Dedifferentiated amniotic fluid mesenchymal stem cell (primary cell): Measurements from ENCODE around the gene LHPP.

Experiments used
- DNase-seq: peaks from one replicate; pipeline ENCODE4 v3.0.0-alpha.2; 2016; ENCODE audit errors: extremely low spot score

The LHPP gene

DNA sequence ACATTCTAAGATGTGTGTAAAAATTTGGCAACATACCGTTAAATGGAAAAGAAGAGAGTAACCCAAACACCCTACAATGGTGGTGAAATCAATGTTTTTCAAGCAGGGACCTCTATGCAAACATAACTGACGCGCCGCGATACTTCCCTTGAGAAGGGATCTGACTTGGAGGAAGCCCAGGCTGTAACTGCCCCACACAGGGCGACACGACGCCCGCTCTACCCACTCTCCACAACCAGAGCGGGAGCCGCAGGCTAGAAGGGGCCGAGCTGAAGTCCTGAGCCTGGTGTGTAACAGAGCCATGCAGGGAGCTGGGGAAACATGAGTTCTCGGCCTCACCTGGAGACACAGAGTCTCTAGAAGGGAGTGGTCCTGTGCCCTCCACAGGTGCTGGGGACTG lies 162.4 kb downstream of the LHPP start:
- DNase-seq: no peak

DNA sequence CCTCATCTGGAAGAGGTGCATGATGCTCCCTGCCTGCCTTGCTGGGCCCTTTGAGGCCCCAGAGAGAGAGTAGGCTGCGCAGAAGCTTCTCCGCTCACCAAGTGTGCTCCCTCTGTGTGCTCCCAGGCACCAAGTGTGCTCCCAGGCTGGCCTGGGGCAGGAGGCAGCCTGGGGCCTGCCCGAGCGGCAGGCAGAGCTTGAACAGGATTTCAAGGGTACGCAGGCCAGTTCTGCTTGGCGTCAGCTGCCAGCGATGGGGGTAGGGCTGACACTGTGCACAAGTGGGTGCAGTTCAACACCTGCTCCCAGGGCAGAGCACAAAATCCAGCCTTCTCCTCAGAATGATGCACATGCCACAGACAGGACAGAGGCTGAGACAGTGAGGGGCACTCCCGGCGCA lies 162.8 kb downstream of the LHPP start:
- no peak for DNase-seq

DNA sequence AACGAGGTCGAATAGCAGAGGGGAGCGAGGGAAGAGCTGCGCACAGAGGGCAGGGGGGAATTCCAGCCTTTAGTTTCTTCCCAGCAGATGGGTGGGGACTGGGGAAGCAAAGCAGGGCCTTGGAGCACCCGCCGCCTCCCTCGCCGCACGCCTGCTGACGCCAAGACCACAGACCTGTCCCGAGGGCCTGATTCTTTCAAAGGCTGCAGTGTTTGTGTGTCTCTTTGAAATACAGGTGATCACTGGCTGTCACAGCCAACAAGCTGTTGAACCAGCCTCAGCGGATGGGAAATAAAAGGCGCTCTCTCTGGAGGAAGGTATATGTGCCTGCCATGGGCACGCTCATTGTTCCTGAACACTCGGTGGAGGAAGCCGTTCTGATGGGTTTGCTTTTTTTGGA lies 163.3 kb downstream of the LHPP start:
- DNase-seq: no peak

DNA sequence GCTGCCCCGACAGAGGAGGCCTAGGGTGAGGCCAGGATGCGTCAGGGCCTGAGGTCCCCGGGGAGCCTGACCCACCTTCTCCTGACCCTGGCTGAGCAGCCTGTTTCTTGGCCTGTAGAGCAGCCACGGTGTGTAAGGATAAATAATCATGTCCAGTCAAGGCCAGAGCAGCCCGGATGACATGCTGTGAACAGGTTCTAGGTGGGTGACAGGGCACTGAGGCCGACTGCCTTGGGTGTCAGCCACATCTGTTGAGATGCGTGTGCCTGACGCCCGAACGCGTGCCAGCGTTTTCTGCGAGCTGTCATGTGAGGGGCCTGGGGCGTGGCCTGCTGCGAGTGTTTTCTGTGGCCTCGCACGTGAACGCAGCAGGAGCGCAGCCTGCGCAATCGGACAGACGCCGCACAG lies 164.2 kb downstream of the LHPP start:
- DNase-seq: no peak

DNA sequence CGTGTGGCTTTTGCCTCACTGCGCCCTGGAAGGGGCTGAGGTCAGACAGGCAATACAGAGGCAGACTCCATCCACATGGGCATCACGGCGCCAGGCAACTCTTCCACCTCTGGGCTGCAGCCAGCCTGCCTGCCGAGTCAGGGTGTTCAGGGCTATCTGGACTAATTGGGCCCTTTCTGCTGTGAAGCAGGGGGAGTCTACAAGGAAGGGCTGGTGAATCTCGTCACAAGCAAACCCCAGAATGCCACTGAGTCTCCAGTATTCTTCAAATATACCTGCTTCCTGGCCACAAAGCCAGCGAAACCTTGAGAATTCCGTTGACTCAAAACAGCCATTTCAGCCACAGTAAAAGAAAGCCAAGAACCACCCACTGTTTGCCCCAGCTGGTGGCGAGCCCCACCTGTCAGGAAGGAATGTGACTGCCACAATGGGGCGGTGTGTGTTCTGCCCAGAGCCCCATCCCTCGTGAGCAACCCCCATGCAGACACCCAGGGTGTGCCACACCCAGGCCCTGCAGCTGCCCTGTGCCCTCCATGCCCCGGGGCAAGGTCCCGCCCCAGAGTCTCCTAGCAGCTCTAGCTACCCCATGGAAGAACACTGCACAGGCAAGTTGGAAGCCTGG lies 165.2 kb downstream of the LHPP start:
- no peak for DNase-seq

DNA sequence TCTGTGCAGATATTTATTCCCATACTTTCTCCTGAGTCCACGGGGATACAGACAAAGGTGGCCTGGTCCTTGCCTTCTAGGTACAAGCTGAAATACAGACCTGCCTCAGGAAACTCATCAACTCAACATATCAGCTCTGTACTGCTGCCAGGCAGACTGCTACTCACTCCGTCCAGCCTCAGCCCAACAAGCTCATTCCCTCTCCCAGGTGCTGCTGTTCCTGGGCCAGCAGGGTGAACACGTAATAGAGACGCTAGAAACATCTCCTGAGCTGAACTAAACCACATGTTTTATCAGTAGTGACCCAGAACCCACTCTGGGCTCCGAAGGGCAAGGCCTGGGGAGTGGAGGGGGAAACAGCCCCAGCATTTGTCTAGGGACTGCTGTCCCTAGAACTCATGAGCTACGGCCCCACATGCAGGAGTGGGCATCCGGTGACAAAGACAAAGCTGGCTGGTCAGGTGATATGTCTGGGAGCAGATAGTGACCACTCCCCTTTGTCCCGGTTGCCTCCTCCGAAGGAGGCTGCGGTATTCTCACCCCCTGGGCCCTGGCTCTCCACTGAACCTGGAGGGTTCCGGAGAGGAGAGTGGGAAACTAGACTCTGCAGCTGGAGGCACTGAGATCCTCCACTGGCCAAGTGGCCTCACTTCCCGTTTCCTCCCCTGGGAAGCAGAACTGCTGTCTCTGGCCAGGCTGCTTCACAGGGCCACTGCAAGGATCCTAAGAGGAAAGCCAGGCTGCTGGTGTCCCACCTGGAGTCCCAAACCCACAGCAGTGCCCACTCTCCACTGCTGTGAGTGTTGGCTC lies 166.4 kb downstream of the LHPP start:
- no peak for DNase-seq

DNA sequence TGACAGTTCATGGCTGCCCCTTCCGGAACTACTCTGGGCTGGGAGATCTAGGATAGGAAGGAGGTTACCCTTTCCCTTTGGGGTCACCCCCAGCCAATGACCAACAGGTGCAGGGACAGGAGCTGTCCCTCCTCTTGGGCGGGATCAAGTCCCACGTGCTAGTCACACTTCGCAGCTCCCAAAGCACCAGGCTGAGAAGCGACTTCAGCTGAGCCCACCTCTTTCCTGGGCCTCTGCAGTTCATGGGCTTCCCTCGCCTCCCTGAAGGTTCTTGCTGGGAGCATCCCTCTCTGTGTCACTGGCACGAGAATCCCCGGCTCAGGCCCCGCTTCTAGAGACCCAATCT lies 167.0 kb downstream of the LHPP start:
- no peak for DNase-seq

DNA sequence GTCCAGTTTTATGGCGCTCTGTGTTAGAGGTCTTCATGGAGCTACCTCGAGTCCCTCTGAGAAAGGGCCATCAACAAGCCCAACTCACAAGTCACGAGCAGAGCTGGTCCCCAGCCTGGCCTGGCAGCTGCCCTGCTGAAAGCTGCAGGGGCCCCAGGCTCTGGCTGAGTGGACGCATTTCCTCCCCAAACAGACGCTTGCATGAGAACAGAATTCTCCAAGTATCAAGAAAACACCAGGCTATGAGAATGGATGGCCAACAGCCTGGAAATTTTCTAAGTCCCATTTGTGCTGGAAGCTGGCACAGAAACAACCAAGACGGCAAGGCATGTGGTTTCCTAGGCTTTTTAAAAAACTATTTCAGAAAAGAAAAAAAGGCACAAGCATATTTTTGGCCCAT lies 167.8 kb downstream of the LHPP start:
- no peak for DNase-seq

DNA sequence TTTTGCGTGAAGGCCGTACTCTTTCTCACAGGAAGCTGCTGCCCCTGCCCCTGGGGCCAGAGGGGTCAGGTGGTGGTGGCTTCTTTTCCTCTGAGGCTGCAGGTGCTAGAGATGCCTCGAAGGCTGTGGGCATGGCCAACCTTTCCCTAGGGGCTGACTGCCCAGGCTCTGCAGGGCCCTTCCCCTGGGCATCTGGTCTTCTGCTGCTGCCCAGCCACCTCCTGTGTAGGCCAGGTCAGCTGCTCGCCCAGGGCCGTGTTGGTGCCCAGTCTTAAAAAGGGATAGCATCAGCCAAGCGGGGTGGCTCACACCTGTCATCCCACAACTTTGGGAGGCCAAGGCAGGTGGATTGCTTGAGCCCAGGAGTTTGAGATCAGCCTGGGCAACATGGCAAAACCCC lies 168.2 kb downstream of the LHPP start:
- DNase-seq: no peak

DNA sequence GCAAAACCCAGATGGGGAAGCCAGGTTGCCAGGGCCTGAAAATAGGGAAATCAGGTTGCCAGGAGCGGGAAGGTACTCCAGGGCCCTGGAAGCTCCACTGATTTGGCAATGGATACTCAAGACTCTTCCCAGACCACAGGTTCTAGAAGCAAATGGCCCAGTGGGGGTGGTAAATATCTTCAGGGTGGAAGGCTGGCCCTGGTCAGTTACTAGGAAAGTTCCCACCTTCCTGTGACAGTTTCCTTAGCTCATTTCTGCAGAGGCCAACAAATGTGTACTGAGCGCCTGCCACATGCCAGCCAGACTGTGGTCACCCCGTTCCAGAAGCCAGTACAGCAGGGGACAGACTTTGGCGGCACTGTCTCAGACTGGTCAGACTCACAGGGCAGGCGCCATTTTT lies 168.9 kb downstream of the LHPP start:
- DNase-seq: no peak

DNA sequence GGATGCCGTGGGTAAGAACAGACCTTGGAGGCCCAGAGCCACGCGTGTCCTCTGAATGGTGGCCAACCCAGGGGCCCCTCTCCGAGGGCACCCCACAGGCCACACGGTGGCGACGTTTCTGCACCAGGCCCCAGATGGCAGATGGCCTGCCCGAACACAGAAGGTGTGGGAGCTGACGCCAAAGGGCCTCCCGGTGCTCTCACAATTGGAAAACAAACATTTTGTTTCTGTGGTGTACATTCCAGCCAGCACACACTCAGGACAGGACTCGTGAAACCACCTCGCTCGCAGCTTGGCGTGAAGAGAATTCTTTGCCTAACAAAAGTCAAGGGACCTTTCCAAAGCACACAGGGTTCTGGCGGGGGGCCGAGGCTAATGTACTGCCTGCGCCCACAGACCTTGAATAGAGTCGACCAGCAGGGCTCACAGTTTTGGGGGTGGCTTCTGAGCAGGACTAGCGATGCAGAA lies 170.5 kb downstream of the LHPP start:
- DNase-seq: no peak

DNA sequence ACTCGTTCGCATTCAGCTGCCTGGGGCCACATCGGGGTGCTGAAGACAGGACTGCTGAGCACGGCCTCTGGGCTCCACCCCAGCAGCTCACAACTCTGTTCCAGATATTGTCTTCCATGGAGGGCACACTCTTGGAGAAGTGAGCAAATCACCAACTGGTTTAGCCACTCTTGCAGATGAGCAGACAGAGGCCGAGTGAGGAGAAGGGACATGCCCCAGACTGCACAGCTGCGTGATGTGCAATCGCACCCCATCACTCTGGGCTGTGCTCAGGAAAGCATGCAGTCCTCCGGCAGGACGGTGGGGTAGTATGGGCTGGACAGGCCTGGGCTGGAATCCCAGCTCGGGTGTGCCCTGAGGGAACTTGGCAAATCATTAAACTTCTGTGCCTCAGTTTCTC lies 170.9 kb downstream of the LHPP start:
- no peak for DNase-seq

DNA sequence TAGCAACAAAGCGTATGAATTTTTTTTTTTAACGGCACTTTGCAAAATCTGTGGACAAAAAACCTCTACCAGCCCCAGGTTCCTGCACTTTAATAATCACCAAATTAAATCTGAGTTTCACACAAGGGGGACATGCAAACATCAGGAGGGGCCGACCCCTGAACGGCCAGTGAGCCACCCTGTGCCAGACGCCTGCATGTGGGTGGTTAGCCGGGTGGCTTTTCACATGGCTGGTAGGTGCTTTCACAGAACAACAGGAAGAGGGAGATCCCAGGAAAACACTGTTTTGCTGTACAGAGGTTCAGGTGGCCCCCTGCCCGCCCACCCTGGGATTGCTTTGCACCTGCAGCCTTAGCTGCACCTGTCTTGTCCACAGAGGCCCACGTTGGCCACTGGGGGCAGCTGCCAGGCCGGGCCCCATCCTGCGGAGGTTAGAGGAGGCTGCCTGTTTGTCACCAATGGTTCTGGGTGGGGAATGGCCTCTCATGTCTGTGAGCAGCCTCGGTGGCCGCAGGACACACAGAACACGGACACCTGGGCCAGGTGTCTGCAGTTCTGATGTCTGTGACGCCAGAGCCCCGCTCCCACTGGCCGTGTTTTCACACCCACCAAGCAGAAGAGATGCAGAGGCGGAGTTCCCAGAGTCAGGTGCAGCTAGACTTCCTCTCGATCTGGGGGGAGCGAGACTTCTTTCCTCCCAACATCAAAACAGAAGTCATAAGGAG lies 174.8 kb downstream of the LHPP start:
- no peak for DNase-seq

DNA sequence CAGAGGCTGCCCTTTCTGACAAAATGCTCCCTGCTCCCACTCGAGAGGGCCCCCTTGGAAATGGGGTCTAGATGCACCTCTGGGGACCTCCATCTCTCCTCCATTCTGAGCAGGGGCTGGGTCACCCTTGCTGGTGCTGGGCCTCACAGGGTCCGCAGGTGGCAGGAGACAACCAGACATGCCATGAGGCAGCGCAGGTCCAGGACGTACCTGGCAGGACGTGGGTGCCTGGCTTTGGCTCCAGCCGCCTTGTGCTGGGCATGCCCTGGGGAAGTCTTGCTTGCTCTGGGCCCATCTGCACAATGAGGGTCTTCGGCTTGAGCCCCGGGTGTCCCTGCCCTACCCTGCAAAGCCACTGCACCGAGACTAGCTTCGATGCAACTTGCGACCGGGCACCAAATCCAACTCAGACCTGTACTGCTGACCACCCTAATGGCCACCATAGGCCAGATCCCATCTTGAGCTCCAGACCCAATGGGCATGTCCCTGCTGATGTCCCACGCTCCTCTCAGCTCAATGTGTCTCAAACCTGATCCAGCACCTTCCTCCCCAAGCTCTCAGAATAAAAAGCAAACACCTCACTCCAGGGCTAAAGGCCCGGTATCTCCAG lies 175.6 kb downstream of the LHPP start:
- no peak for DNase-seq

DNA sequence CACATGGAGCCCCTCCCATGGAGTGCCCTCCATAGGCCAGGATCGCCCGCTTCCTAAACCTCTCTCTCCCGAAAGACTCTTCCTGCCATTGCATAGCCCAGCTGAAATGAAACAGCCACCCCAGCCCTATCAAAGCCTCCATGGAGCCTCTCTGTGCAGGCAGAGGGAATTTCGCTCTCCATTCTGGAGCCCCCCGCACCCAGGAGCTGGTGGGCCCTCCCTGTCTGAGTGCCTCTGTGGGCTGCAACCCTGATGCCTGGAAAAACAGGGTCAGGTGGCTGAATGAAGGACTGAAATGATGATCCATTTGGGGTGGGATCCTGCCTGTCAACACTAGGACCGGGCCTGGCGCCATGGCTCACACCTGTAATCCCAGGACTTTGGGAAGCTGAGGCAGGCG lies 176.1 kb downstream of the LHPP start:
- DNase-seq: no peak

DNA sequence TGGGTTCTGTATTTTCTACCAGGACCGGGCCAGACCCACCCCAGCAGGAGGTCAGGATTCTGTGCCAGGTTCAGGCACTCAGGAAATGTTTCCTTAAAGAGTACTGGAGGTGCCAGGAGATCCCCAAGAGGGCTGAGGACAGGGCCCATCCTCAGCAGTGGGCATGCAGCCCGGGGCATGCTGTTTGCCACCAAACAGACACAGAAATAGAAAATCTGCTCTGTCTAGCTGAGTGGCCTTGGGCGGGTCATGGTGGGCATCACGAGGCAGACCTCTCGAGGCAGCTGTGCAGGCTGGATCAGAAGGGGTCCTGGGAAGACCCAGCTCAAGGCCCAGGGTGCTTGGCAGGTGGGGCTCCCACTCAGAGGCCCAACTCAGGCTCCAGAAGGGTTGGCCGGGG lies 177.6 kb downstream of the LHPP start:
- no peak for DNase-seq

DNA sequence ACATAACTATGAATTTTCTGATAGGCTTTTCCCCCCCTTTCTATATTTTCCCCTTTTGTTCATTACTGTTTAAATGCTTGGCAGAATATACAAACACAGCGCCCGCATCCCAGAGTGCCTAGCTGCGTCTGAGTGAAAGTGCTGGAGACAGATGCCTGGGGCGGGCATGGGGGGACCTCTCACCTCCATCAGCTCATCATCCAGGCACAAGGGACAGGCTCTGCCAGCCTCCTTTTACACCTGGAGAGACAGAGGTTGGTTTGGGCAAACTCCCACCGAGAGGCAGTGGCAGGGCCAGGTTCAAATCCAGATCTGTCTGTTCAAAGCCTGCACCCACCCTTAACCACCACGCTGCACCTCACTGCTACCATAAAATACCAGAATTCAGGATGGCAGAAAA lies 178.0 kb downstream of the LHPP start:
- no peak for DNase-seq

DNA sequence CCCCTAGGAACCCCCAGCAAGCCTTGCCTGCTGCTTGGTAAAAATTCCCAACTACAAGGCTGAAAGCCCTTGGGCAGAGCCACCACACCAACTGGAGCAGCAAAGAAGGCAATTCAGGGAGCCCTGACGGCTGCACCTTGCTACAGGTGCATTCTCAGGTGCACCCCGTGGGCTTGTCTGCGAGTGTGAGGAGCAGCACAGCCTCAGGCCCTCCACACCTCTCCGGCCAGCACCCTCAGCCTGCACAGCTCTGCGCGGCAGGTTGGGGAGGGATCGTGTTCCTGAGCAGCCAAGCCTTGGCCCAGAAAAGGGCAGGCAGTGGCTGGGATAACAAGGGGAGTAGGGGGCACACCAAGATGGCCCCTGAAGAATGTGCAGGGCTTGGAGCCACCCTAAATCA lies 178.4 kb downstream of the LHPP start:
- DNase-seq: no peak

DNA sequence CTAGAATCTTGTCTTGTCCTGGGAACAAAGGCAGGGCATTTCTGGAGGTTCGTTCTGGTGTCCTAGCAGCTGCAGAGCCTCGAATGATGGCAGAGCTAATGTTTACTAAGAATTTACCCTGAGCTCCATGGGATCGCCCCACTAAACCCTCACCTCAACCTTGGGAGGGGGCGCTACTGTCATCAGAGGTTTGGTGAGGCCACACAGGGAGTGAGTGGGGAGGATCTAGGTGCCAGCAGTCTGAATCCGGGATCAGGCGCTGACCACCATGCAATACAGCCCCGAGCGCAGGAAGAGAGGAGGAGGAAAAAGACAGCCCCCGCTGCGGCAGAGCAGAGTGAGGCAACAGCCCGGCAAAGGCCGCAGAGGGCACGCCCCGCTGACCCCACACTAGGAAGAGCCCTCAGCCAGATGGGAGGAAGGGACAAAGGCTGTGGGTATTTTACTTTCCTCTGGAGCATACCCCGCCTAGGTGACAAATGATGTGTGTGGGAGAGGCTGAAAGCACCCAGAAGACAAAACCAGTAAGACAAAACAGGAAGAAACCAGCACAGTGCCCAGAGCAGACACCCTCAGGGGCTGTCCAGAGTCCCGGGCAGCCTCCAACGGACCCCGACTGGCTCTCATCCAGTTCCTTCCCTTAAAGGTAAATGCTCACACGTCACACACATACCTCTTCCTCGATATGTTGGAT lies 179.1 kb downstream of the LHPP start:
- no peak for DNase-seq

DNA sequence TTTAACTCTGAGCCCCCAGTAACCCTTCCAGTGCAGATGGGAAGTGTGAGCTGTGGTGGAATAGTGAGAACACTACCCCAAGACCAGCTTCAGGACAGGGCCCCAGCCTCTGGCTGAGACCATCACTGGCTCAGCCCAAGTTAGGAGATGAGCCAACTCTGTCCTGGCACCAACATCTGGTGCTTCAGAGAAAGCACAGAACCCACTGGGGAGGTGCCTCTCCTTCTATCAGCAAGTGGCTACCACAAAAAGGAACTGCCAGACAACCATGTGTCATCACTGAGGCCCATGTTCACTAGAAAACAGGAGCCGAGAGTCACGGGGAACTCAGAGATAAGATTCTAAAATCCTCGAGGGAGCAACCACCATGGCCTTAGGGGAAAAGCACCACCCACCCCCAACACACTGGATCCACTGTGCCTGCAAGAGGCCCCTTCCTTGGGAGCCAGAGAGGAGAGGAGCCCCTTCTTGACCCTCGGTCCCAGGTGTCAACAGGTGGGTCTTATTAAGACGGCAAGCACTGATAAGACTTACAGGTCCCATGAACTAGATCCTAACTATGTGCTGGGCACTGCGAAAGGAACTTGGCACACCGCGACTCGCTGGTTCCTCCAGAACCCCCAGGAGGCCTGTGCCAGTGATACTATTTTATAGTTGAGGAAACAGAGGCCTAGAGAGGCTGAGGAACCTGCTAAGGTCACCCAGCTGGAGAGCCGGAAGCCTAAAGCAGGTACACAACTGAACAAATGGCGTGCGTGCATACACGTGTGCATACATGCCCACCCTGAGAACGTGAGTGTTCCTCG lies 179.9 kb downstream of the LHPP start:
- peak; percentile 23 for DNase-seq

DNA sequence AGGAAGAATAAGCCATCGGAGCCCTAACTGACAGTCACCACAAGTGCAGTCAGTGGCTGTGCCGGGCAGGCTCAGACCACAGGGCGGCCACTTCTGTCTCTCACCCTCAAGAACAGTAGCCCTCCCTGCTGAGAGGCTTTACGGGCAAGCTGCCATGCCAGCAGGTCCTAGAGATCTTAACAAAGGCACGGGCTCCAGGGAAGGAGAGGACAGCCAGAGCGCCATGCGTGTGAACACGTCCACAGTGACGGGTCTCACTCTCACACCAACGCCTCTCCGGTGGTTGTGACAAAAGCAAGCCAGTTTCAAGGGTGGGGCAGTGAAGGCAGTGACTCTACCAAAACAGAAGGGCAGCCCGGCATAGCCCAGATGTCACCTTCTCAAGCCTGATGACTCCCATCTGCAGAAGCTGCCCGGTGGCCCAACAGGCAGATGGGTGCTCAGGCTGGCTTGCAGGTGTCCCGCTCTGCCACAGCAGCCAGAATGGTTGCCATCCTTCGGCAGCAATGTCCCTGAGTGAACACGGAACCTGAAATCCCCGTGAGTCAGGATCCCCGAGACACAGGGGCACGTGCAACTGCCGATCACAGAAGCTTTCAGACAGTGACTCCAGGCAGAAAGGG lies 180.6 kb downstream of the LHPP start:
- DNase-seq: no peak
